NAMALWA (cell line): ENCODE measurements around the gene P2RY12.
"Not testable (repeated sequence)": the region's sequence is repeated elsewhere in the genome, so short reads cannot be mapped to it uniquely, and the experiment has no call there.

ENCODE experiments used
- DNase-seq: peaks from one replicate; pipeline ENCODE4 v3.0.0-alpha.2; 2015; ENCODE audit warnings: low spot score

Gene P2RY12

DNA sequence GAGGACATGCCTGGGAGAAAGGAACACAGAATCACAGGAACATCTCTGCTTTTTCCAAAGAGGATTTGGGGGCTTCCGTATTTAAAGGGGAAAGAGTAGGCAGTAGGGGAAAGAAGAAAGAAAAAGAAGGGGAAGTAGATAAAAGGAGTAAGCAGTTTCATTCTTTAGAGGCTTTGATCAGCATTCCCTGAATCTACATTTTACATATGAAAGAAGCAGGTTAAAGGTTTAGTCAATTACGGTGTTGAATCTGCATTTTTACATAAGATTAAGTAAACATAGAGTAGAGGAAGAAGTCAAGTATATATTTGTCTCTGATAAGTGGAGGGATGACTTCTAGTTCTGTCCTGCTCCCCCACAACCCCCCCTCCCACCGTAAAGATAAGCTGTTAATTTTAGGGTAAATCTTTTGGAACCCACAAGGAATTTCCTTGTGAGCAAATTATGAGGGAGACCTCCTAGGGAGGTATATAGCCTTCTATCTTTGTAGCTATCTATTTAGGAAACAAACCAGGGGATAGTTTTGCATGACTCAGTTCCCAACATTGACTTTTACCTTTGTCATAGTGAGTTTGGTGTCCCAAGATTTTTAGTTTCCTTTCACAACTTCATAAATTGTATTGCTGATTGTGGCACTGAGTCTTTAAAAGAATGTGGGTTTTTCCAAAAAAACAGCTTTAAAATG is 8.7 kb upstream of the P2RY12 start:
- no peak for DNase-seq

- not testable (repeated sequence) for DNase-seq
Measured at GRCh38 chr3:151392191-151392590, 7.6 kb upstream of the P2RY12 start.

DNA sequence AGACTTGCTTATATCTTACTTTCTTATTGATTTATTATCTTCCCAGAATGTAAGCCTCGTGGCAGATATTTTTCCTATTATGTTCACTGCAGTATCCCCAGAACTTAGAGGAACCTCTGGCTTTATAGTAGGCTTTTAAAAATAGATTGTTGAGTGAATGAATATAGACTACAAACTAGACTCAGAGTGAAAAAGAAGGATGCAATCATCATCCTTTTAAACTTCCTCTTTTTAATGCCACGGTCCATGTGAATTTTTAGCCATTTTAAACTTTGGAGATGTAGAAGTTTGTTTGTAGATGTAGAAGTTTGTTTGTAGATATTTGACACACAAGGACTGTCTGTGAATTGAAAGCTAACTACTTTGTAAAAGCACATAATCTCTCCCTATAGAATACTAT is 7.2 kb upstream of the P2RY12 start:
- no peak for DNase-seq

- DNase-seq, result no peak
Measured at GRCh38 chr3:151387842-151388241, 3.3 kb upstream of the P2RY12 start.

DNA sequence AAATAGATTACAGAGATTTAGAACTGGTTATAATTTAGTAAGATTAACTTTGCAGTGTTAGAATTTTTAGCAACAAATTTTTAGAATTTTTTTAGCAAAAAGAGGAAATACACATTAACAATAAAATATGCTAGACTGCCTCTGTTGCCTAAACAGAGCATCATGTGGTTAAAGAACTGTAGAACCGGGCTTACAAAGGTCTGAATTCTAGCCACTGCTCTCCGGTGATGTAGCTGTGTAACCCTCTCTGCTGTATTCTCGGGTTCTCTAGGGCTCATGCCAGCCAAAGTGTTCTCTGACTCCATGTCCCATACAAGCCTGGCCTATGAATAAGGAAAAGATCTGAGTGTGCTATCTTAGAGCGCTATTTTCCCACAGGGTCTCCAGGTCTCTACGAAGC is 2.9 kb upstream of the P2RY12 start:
- no peak for DNase-seq

DNA sequence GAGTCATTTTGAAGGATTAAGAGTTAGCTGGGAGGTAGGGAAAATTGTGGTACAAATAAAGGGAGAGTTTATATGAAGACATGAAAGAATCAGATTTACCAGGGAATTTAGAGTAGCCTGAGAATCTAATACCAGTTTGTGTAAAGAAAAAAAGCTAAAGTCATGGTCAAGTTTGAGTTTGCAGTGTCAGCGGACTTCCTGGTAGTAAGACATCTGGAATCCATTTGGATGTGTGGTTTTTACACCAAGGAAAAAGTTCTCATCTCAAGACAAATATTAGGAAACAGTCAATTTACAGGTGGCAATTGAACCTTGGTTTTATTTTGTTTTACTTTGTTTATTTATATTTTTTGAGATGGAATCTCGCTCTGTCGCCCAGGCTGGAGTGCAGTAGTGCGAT is 1.5 kb upstream of the P2RY12 start:
- no peak for DNase-seq

DNA sequence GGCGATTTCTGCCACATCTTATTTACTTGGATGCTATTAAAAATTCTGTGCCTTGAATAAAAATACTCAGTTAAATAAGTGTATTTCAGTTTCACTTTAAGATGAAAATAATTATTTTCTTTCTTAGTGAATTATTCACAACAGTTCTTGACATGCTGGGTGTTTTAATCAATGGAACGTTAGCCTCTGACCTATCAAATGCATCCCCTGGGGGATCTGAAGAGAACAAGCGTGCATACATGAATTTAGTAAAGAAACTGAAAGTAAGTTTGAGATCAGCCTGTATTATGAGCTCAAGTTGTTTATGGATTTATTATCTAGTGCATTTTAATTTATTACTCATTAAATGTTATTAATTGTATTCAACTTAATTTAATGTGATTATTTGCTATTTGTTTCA is 597 bp downstream of the P2RY12 start:
- peak; percentile 61 for DNase-seq

DNA sequence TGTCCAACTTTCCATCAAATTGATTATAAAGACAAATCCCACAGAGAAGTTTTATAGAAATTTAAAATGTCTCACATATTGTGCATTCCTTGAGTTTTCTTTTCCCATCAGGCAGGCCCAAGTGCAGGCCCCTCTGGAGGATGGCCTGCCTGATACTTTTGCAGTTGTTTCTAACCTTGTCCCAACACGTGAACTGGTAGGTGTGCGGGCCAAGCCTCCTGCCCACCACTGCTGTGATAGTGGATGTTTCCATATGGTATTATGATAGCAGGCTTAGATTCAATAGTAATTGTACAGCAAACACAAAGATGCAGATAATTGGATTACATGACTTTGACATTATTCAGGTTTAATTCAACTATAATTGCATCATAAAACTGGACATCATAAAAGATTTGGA is 1.4 kb downstream of the P2RY12 start:
- DNase-seq, result no peak

- DNase-seq, result peak; percentile 46
Measured at GRCh38 chr3:151382671-151383070, 1.9 kb downstream of the P2RY12 start.

DNA sequence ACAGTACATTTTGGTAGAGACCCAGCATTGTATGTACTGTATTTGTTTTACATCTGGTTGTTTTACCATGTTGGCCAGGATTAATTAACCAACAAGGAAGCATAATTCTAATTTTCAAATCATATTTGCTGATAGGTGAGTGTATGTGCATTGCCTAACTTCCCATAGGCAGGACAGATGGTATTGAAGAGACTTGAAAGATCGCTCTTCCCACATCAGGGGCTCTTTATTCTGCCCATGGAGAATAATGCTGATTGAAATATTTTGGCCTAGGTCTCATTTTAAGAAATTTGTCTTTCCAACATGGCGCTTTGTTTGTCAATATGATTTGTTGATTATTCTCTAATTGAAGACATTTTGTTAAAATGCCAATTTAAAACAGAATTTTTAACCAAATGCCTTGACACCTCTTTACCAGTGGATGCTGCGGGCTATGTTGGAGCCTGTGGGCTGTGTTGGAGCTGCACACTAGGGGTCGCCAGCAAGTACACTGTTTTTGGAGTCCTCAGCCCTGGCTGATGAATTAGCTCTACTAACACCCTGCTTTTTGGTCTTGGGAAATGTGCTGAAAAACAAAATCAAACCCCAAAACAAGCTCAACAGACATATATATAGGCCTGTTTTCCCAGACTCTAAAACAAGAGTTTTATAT is 5.3 kb downstream of the P2RY12 start:
- DNase-seq, result peak; percentile 64

GRCh38 chr3:151377768-151378385 is 6.7 kb downstream of the P2RY12 start:
- no peak for DNase-seq

DNA sequence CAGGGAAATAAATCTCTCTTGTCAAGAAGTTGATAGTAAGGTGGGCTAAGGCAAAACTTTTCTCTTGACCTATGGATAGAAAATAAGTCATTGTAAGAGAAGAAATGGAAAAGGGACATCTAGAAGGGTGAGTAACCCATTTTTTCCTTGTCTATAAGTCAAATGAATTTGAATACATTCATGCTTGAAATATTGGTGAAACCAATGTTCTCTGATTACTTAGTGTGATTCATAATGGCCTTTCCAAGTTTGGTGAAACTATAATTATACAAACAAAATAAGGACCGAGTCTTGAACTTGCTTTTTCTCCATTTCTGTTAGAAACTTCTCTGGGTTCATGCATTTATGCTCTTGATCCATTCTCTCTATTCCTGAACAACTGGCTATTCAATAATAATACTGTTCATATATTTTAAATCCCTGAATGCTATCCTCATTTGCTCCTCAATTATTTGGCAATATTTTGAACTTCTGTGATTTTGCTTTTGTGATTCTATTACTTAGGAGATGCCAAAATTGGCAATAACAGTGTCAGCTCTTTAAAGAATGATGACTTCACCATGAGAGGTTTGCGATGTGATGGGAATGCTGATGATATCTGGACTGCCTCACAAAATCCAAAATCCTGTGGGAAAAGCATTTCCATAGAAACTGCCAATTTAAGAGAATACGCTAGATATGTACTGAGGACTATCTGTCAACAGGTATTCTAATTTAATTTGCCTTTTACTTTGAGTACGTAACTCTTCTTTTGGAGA is 12.3 kb downstream of the P2RY12 start:
- DNase-seq, result no peak

DNA sequence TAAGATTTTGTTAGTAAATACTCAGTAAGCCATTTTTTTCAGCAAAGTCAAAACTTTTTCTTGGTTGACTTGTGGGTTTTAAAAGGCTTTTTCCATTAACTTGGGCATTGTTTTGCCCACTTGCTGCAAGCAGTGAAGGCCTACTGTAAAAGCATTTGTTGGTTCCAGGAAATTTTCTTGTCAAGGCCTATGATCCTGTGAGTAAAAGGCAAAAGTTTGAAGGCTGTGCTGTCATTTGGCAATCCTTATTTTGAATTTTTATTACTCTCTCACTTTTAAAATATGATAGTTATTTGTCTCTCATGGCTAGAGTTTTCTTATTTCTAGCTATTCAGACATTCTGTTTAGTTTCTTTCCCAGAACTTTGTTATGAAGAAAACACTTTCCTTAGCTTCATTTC is 13.0 kb downstream of the P2RY12 start:
- DNase-seq, result no peak

DNA sequence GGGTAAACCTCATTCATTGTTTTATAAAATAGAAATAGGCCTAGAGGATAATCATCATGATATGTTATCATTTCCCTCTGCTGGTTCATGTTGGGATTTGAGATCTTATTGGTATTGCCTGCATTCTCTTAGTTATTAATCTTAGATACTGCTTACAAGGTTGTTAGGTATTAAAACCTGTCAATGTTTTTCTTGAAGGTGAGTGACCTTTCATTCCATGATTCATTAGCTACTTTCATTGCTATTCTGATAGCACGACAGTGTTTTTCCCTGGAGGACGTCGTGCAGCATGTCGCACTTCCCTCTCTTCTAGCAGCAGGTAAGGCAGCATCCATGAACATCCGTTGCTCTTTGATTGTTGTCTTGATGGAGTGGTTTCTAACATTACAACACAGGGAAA is 17.1 kb downstream of the P2RY12 start:
- DNase-seq, result no peak

GRCh38 chr3:151366993-151367392 is 17.6 kb downstream of the P2RY12 start:
- no peak for DNase-seq

DNA sequence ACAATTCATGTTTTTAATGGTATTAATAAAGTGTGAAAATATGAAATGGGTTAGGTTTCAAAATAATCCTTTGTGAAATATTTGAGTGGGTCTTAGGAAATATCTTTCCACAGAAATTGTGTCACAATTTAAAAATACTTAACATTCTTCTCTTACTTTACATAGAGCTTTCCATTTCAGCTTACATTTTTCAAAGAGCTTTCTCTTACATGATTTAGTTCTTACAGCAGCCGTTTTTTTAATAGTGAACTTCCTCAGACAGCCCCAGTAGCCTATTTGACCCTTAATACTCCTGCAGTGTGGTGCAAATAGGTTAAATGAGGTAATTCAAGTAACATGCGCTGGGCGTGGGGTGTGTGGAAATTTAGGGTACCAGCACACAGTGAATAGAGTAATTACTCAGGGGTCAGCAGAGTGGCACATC is 21.8 kb downstream of the P2RY12 start:
- no peak for DNase-seq

DNA sequence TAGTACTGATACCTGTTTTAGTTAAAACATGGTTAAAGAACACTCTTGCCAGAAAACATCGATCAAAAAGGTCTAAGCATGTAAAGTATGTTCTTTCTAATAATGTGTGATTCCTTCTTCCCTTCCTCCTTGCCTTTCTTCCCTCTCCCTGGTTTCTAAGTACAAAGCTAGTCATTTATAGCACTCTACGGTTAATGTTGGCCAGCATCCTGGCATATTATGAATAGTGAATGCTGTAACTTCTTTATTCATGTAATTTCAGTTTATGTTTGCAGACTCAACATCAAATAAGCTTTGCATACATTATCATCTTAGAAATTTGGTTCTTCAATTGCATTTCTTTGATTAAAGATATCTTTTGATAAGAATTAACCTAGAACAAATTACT is 27.1 kb downstream of the P2RY12 start:
- DNase-seq, result no peak

GRCh38 chr3:151356794-151357462 is 27.6 kb downstream of the P2RY12 start:
- no peak for DNase-seq

DNA sequence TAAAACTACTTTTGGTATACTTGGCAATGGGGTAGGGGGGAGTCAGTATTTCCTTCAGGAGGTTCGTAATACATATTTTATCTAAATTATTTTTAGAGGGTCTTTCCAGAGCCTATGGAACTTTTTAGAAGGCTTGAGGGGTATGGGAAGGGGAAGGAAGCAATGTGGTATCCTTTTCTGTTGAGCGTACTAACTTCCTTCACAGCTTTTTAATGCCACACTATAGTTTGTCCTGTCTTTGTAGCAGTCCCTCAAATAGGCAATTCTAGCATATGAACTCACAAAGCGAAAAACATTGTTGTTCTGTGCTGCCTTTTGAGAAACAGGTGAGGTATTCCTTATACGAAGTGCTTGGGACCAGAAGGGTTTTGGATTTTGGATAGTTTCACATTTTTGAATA is 32.9 kb downstream of the P2RY12 start:
- DNase-seq, result no peak

DNA sequence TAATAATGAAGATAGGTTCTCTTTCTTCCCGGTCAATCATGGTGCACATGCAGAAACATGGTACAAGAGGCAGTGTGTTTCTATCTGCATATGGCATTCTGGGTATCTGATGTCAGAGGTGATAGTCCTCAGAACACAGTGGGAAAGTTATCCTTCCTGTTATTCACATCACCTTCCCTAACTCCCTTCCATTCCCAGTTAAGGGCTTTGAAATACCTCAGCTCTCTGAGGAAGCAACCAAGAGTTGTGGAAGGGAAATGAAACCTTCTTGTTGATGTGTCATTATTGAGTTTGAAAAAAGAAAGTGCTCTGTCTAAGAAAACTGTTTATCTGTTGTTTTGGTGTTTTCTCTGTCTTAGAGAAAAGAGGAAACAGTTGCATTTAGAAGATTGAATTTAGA is 33.3 kb downstream of the P2RY12 start:
- no peak for DNase-seq

- no peak for DNase-seq
Measured at GRCh38 chr3:151350656-151351055, 33.9 kb downstream of the P2RY12 start.

DNA sequence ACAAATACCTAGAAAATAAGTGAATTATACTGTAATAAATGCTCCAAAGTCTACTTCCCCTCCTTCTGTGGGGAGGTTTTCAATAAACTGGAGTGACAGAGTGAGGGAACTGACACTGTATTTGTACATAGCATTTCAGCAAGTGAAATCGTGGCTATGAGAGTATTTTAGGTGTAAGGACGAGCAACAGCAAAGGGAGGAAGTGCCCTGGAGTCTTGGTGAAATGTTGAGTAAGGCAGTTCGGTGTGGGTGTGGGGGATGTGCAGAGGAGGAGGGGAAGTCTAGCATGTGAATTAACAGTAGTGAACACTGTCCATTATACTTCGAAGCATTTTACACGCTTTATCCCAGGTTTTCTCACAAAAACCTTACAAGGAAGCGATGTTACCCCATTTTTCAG is 37.1 kb downstream of the P2RY12 start:
- no peak for DNase-seq
